Measurements from ENCODE around the gene MILR1.
"Not testable (repeated sequence)": the region's sequence is repeated elsewhere in the genome, so short reads cannot be mapped to it uniquely, and the experiment has no call there.

MILR1 gene

DNA sequence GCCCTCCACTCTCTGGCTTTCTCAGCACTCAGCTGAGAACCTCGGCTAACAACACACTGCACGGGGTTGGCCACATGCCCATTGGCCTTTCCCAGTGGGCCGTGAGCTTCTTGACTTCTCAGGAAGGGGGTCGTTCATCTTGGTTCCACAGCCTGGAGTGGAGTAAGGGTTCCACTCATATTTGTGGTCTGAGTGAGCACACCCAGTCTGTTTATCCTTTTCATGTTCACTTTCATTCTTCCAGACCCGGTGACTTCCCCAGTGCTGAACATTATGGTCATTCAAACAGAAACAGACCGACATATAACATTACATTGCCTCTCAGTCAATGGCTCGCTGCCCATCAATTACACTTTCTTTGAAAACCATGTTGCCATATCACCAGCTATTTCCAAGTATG, 8.2 kb downstream of the MILR1 start:
- no peaks in the 10 kb centered on the region for H4K20me1 ChIP-seq (ENCODE audit: insufficient read depth, low read length)
- no peak for TF ChIP-seq EZH2 (IDR thresholded peaks at IDR 0.05; ENCODE audit: borderline replicate concordance, low read depth, low read length, severe bottlenecking)
- no peak for ATAC-seq (ENCODE audit: insufficient read depth, low read depth)
- no peaks in the 10 kb centered on the region for H3K27me3 ChIP-seq (ENCODE audit: insufficient read depth, low read length, poor library complexity)
- no peak overlapping the region for H2AFZ ChIP-seq (ENCODE audit: low read depth, low read length)
- no peak overlapping the region for H3K4me2 ChIP-seq (ENCODE audit: insufficient read depth, low read length)
- H3K9me3 ChIP-seq (ENCODE audit: insufficient read depth, low read length, severe bottlenecking), result no peaks in the 10 kb centered on the region
- DNase-seq, result no peak
- no peaks in the 10 kb centered on the region for H3K79me2 ChIP-seq (ENCODE audit: insufficient read depth, low read length)
- no peak overlapping the region for H3K27ac ChIP-seq (ENCODE audit: low read length)
- no peak overlapping the region for H3K4me3 ChIP-seq (ENCODE audit: low read depth in 1 of 2, low read length in 2 of 2)
- H3K36me3 ChIP-seq (ENCODE audit: insufficient read depth, low read length), result no peaks in the 10 kb centered on the region
- H3K9ac ChIP-seq (ENCODE audit: low read depth, low read length), result no peak overlapping the region
- H3K4me1 ChIP-seq (ENCODE audit: insufficient read depth, low read length), result peaks cover 9% of the 10 kb centered on the region

DNA sequence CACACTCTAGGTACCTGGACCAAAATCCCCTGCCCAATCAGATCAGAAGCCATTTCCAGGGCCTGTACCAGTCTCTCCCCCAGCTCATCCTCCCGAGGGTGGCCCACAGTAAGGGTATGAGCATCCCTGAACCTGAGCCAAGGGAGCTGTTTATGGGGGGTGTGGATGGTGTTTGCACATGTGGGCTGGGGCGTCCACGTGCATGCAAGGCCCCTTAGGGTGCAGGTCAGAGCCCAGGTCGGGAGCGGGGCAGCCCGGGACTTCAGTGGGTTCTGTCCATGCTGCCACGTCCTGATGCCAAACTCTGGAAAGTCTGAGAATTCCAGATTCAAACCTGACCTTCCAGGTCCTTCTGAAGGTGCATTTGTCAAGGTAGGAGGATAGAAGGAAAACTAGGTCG, 9.8 kb downstream of the MILR1 start:
- peaks cover 9% of the 10 kb centered on the region for H3K4me1 ChIP-seq (ENCODE audit: insufficient read depth, low read length)
- H2AFZ ChIP-seq (ENCODE audit: low read depth, low read length), result no peak overlapping the region
- H3K79me2 ChIP-seq (ENCODE audit: insufficient read depth, low read length), result no peaks in the 10 kb centered on the region
- no peaks in the 10 kb centered on the region for H3K36me3 ChIP-seq (ENCODE audit: insufficient read depth, low read length)
- H3K4me2 ChIP-seq (ENCODE audit: insufficient read depth, low read length), result no peak overlapping the region
- no peak overlapping the region for H3K9ac ChIP-seq (ENCODE audit: low read depth, low read length)
- no peaks in the 10 kb centered on the region for H3K9me3 ChIP-seq (ENCODE audit: insufficient read depth, low read length, severe bottlenecking)
- H3K4me3 ChIP-seq (ENCODE audit: low read depth in 1 of 2, low read length in 2 of 2), result no peak overlapping the region
- DNase-seq (no peak), ATAC-seq (ENCODE audit: insufficient read depth, low read depth) (no peak)
- H3K27ac ChIP-seq (ENCODE audit: low read length), result no peak overlapping the region
- H4K20me1 ChIP-seq (ENCODE audit: insufficient read depth, low read length), result no peaks in the 10 kb centered on the region
- no peaks in the 10 kb centered on the region for H3K27me3 ChIP-seq (ENCODE audit: insufficient read depth, low read length, poor library complexity)
- no peak for TF ChIP-seq EZH2 (IDR thresholded peaks at IDR 0.05; ENCODE audit: borderline replicate concordance, low read depth, low read length, severe bottlenecking)
- TF ChIP-seq, protein P1, sequence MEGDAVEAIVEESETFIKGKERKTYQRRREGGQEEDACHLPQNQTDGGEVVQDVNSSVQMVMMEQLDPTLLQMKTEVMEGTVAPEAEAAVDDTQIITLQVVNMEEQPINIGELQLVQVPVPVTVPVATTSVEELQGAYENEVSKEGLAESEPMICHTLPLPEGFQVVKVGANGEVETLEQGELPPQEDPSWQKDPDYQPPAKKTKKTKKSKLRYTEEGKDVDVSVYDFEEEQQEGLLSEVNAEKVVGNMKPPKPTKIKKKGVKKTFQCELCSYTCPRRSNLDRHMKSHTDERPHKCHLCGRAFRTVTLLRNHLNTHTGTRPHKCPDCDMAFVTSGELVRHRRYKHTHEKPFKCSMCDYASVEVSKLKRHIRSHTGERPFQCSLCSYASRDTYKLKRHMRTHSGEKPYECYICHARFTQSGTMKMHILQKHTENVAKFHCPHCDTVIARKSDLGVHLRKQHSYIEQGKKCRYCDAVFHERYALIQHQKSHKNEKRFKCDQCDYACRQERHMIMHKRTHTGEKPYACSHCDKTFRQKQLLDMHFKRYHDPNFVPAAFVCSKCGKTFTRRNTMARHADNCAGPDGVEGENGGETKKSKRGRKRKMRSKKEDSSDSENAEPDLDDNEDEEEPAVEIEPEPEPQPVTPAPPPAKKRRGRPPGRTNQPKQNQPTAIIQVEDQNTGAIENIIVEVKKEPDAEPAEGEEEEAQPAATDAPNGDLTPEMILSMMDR (IDR thresholded peaks at IDR 0.05; ENCODE audit: borderline replicate concordance, extremely low read depth, low read length, poor library complexity, severe bottlenecking), result no peak

DNA sequence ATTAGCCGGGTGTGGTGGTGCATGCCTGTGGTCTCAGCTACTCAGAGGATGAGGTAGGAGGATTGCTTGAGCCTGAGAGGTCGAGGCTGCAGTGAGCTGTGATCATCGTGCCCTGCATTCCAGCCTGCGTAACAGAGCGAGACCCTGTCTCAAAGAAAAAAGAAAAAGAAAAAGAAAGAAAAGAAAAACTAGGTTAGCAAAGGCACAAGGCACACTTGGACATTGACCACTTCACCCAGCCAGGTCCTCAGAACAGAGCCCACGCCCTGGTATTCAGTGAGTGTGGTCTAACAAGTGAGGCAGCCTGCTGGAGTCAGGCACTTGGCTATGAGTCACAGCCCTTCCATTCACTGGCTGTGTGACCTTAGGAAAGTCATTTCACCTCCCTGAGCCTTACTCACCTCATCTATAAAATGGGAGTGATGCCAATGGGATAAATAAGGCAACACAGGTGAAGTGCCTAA, 10.4 kb downstream of the MILR1 start:
- no peaks in the 10 kb centered on the region for H4K20me1 ChIP-seq (ENCODE audit: insufficient read depth, low read length)
- H3K9me3 ChIP-seq (ENCODE audit: insufficient read depth, low read length, severe bottlenecking), result no peaks in the 10 kb centered on the region
- TF ChIP-seq, protein P1 (IDR thresholded peaks at IDR 0.05; ENCODE audit: borderline replicate concordance, extremely low read depth, low read length, poor library complexity, severe bottlenecking), result no peak
- no peak for TF ChIP-seq EZH2 (IDR thresholded peaks at IDR 0.05; ENCODE audit: borderline replicate concordance, low read depth, low read length, severe bottlenecking)

DNA sequence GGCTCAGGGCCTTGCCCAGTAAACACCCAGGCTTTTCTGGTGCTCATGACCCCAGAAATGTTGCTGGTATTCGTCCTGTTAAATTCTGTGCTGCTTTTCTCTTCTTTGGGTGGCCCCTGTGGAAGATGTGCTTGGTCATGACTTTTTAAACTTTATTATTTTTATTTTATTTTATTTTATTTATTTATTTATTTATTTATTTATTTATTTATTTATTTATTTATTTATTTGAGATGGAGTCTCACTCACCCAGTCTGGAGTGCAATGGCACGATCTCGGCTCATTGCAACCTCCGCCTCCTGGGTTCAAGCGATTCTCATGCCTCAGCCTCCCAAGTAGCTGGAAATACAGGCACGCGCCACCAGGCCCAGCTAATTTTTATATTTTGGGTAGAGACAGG, 10.9 kb downstream of the MILR1 start:
- not testable (repeated sequence) for H3K4me1 ChIP-seq (ENCODE audit: insufficient read depth, low read length); DNase-seq; H3K27me3 ChIP-seq (ENCODE audit: insufficient read depth, low read length, poor library complexity); H3K36me3 ChIP-seq (ENCODE audit: insufficient read depth, low read length); H3K4me2 ChIP-seq (ENCODE audit: insufficient read depth, low read length); ATAC-seq (ENCODE audit: insufficient read depth, low read depth); H3K27ac ChIP-seq (ENCODE audit: low read length); H3K79me2 ChIP-seq (ENCODE audit: insufficient read depth, low read length); H4K20me1 ChIP-seq (ENCODE audit: insufficient read depth, low read length); H3K4me3 ChIP-seq (ENCODE audit: low read depth in 1 of 2, low read length in 2 of 2); H3K9ac ChIP-seq (ENCODE audit: low read depth, low read length); H2AFZ ChIP-seq (ENCODE audit: low read depth, low read length); H3K9me3 ChIP-seq (ENCODE audit: insufficient read depth, low read length, severe bottlenecking)

More for the DNA sequence above, 10.4 kb downstream of the MILR1 start:
- H3K4me1 ChIP-seq (ENCODE audit: insufficient read depth, low read length), result peaks cover 9% of the 10 kb centered on the region
- no peak overlapping the region for H3K27ac ChIP-seq (ENCODE audit: low read length)
- H2AFZ ChIP-seq (ENCODE audit: low read depth, low read length), result no peak overlapping the region
- DNase-seq (no peak), ATAC-seq (ENCODE audit: insufficient read depth, low read depth) (no peak)
- H3K9ac ChIP-seq (ENCODE audit: low read depth, low read length), result no peak overlapping the region
- H3K79me2 ChIP-seq (ENCODE audit: insufficient read depth, low read length), result no peaks in the 10 kb centered on the region
- H3K4me3 ChIP-seq (ENCODE audit: low read depth in 1 of 2, low read length in 2 of 2), result no peak overlapping the region
- H3K4me2 ChIP-seq (ENCODE audit: insufficient read depth, low read length), result no peak overlapping the region
- H3K27me3 ChIP-seq (ENCODE audit: insufficient read depth, low read length, poor library complexity), result no peaks in the 10 kb centered on the region
- no peaks in the 10 kb centered on the region for H3K36me3 ChIP-seq (ENCODE audit: insufficient read depth, low read length)
